Right kidney (tissue), 1 donor: ENCODE measurements around the gene PCGF3.
"Not testable (repeated sequence)": the region's sequence is repeated elsewhere in the genome, so short reads cannot be mapped to it uniquely, and the experiment has no call there.

ENCODE experiments used
- DNase-seq: peaks from one replicate; pipeline ENCODE4 v3.0.0-alpha.2; 2016

Gene PCGF3

DNA sequence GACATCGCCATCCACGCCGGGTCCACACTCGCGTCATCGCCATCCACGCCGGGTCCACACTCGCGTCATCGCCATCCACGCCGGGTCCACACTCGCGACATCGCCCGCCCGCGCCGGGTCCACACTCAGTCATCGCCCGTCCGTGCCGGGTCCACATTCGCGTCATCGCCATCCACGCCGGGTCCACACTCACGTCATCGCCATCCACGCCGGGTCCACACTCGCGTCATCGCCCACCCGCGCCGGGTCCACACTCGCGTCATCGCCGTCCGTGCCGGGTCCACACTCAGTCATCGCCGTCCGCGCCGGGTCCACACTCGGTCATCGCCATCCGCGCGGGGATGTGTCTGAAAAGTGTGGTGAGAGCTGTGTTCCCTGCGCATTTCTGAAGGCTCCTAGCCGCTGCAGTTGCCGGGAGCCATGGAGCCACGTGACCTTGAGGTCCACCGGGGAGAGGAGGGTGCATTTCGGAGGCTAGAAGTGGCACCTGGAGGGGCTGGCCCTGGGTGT, 17.3 kb downstream of the PCGF3 start:
- DNase-seq: no peak

- no peak for DNase-seq
Observed at GRCh38 chr4:723751-724530, 18.3 kb downstream of the PCGF3 start.

DNA sequence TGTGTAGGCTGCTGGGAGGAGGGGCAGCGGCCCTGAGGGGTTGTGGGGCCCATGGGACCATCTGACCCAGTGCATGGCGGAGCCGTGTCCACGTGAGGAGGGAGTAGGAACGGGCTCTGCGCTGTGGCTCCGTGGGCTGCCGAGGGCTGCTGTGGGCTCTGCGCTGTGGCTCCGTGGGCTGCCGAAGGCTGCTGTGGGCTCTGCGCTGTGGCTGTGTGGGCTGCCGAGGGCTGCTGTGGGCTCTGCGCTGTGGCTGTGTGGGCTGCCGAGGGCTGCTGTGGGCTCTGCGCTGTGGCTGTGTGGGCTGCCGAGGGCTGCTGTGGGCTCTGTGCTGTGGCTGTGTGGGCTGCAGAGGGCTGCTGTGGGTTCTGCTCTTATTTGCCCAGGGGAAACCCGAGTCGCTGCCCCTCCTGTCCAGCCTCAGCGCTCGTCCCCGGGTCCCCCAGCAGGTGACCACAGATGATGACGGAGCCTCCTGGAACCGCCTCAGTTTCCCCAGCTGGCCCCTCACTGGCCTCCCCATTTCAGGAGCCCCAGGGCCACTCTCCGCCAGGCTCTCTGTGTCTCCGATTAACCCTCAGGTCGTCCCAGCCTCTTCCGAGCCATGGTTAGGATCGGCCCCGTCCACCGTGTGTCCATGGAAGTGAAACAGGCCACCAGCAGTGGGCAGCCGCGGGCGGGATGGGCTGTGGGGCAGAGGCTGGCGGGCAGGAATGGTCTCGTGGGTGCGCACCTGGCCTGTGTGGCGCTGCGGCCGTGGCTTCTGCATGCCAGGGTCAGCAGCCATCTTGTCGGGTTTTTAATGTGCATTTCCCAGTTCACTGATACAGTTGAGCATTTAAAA, 20.0 kb downstream of the PCGF3 start:
- no peak for DNase-seq

DNA sequence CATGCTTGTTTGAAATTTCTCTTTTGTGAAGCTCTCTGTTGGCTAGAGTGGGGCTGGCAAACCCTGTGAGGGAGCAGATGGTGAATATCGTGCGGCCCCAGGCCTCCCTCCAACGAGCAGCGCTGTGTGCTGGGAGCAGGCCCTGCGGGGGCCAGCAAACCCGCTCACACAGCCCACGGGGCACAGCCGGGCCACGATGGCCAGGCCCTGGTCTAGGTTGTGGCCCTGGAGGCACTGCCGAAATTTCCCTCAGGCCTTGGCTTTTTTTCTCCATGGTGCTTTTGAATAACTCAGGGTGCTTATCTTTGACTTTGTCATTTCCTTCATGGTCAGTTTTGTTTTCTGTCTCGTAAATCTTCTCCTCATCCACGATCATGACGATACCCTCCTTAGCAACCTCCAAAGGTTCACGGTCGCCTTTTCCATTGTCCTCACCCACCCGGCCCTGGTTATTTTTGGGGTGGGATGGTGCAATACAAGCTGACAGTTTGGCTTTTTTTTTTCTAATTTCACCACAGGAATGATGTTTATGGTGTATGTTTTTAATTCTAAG, 20.7 kb downstream of the PCGF3 start:
- DNase-seq: no peak

GRCh38 chr4:726838-727237, 21.2 kb downstream of the PCGF3 start:
- no peak for DNase-seq

DNA sequence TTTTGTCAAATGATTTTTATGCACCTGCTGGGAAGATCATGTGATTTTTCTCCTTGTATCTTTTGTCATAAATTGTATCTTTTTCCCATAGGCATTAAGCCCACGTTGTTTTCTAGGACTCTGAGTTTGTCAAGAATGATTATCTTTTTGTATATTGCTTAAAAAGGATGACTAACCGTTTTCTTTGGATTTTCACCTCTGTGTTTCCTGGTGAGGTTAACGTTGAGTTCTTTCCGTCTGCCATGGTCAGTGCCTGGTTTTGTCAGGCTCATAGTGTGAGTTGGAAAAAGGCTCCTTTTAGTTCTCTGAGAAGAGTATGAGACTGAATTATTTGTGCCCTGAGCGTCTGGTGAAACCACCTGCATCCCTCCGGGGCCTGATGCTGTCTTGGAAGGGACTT, 21.9 kb downstream of the PCGF3 start:
- no peak for DNase-seq

- DNase-seq: no peak
Observed at GRCh38 chr4:729336-730315, 24.0 kb downstream of the PCGF3 start.

DNA sequence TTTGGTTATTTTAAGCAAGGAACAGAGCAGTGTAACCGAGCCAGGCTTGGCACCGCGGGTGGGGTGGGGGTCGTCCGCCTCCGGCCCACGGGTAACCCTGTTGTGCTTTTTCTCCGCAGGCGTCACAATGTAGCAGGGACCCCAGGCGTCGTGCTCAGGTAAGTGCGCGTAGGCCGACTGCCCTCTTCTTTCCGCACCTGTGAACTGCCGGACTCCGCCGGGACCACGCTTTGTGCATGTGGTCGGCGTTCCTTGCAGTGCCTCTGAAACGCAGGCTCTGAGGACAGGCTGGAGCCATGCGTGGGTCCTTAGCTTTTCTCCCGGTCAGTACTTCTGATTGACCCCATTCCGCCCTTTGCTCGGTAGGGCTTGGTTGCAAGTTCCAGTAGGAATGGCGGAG, 24.9 kb downstream of the PCGF3 start:
- DNase-seq: no peak

- DNase-seq: not testable (repeated sequence)
Observed at GRCh38 chr4:730946-731904, 25.6 kb downstream of the PCGF3 start.

- not testable (repeated sequence) for DNase-seq
Observed at GRCh38 chr4:731954-732353, 26.3 kb downstream of the PCGF3 start.

GRCh38 chr4:732486-732885, 26.9 kb downstream of the PCGF3 start:
- DNase-seq: no peak

- DNase-seq: no peak
Observed at GRCh38 chr4:732911-733630, 27.4 kb downstream of the PCGF3 start.

GRCh38 chr4:733631-733980, 28.0 kb downstream of the PCGF3 start:
- no peak for DNase-seq

DNA sequence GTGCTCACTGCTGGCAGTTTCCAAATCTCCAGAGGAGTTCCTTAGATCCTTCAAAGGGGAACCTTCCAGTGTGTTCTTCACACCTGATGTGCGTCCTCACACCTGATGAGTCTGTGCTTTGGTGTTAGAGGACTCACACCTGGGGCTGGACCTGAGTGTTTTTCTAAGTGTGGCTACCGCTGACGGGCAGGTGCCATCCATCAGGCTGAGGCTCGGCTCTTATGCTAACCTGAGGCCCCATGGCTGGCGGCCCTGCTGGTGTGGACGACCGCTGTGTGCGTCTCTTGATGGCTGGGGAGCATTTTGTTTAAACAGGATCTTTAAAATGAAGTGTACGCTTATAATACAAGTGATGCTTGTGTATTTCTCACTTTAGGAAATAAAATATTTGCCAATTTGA, 28.4 kb downstream of the PCGF3 start:
- DNase-seq: no peak

- DNase-seq: no peak
Observed at GRCh38 chr4:734951-735350, 29.3 kb downstream of the PCGF3 start.

DNA sequence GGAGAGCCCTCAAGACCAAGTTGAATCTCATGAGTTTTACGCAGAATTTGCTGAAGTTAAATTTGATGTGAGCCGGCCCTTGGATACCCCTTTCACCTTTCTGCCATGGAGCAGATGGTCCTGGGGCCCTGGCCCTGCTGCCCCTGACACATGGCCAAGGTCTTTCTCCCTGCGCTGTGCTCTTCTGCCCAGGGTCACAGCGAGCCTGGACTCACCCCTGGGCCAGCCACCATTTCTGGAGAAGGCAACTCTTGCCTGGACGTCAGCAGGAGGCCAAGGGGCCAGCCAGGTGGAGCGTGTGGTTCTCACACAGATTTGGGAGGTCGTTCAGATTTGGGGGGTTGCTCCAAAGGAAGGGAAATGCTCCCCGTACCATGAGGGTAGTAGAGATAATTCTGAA, 30.0 kb downstream of the PCGF3 start:
- DNase-seq: no peak

DNA sequence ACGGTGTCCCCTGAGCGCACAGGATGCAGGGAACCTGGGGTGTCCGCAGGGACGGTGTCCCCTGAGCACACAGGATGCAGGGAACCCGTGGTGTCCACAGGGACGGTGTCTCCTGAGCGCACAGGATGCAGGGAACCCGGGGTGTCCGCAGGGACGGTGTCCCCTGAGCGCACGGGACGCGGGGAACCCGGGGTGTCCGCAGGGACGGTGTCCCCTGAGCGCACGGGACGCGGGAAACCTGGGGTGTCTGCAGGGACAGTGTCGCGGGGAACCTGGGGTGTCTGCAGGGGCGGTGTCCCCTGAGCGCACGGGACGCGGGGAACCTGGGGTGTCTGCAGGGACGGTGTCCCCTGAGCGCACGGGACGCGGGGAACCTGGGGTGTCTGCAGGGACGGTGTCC, 30.9 kb downstream of the PCGF3 start:
- not testable (repeated sequence) for DNase-seq

GRCh38 chr4:738781-739280, 33.2 kb downstream of the PCGF3 start:
- no peak for DNase-seq

DNA sequence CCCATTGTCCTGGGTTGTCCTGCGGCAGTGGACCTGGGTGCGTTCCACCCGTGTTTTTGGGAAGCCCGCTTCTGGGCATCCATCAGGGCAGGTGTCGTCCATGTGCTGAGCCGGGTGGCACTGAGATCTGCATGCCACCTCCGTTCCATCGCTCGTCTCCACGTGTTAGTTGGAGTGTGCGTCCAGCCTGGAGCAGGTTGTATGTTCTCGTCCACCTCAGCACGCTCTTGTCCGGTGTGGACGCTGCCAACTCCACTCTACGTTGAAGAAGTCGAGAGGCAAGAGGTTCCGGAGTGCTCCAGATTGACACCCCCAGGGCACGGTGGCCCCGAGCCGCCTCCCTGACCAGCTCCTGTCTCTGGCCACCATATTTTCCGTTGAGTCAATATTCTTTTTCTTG, 33.9 kb downstream of the PCGF3 start:
- DNase-seq: no peak

DNA sequence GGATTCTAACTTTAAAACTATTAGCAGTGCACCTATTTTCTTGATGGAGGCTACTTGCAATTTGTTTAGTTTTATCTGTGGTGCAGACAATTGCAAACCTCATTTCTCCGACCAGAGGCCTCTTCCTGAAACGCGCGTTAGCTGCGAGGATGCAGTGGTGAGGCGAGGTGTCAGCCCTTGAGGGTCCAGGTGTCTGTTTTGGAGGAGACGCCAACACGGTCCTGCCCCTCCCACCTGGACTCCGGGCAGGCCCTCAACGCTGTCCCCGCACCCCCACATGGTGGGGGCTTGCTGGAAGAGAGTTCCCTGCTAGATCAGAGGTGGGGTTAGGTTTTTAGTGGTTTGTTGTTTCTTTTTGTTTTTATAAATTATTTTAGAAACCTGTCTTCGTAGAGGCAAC, 34.4 kb downstream of the PCGF3 start:
- DNase-seq: no peak
